HepG2 (cell line): ENCODE data around the gene MLX. TPM values are rescaled to one million over a fixed set of nuclear protein-coding genes. Genes with fewer than 3 reads are reported as not detected.

Source experiments
- CEBPG ChIP-seq: IDR thresholded peaks from 2 replicates; pipeline ENCODE4 v1.6.1; 2016
- FOSL1 ChIP-seq: sonication (generic); formaldehyde crosslinking; IDR thresholded peaks from 2 replicates; pipeline ENCODE4 v1.9.0; 2021; ENCODE audit warnings: missing genetic modification reagents, borderline replicate concordance
- GFI1 ChIP-seq: sonication (generic); formaldehyde crosslinking; IDR thresholded peaks from 2 replicates; pipeline ENCODE4 v1.5.0; 2020; ENCODE audit warnings: missing genetic modification reagents, mild to moderate bottlenecking, borderline replicate concordance
- HMG20A ChIP-seq: IDR thresholded peaks from 2 replicates; pipeline ENCODE4 v1.6.1; 2016; ENCODE audit warnings: borderline replicate concordance
- PLRG1 ChIP-seq: fragments of 450-650 bp; conservative IDR thresholded peaks from 2 replicates; pipeline ENCODE4 v1.6.1; 2016
- REL ChIP-seq: sonication (generic); formaldehyde crosslinking; conservative IDR thresholded peaks from 2 replicates; pipeline ENCODE4 v1.8.0; 2022; ENCODE audit warnings: mild to moderate bottlenecking, missing genetic modification reagents, moderate library complexity
- TMF1 ChIP-seq: sonication (generic); formaldehyde crosslinking; IDR thresholded peaks from 2 replicates; pipeline ENCODE4 v1.8.1; 2022; ENCODE audit warnings: low read depth, missing genetic modification reagents
- ZMYM2 ChIP-seq: sonication (generic); formaldehyde crosslinking; IDR thresholded peaks from 2 replicates; pipeline ENCODE4 v1.8.0; 2022; ENCODE audit warnings: mild to moderate bottlenecking, missing genetic modification reagents
- ZNF367 ChIP-seq: sonication (generic); formaldehyde crosslinking; IDR thresholded peaks from 2 replicates; pipeline ENCODE4 v1.4.0; 2020; ENCODE audit warnings: missing genetic modification reagents, borderline replicate concordance
- ZNF451 ChIP-seq: sonication (generic); formaldehyde crosslinking; IDR thresholded peaks from 2 replicates; pipeline ENCODE4 v1.5.0; 2020; ENCODE audit warnings: mild to moderate bottlenecking, missing genetic modification reagents
- ZNF720 ChIP-seq: sonication (generic); formaldehyde crosslinking; IDR thresholded peaks from 2 replicates; pipeline ENCODE4 v1.4.0; 2020; ENCODE audit warnings: missing genetic modification reagents
- ZNF737 ChIP-seq: sonication (generic); formaldehyde crosslinking; IDR thresholded peaks from 2 replicates; pipeline ENCODE4 v1.5.0; 2020; ENCODE audit warnings: missing genetic modification reagents, mild to moderate bottlenecking, borderline replicate concordance
- ZNF83 ChIP-seq: sonication (generic); formaldehyde crosslinking; IDR thresholded peaks from 2 replicates; pipeline ENCODE4 v1.4.0; 2020; ENCODE audit warnings: missing genetic modification reagents, mild to moderate bottlenecking, borderline replicate concordance
- polyA plus RNA-seq, 8 experiments: library from polyadenylated mRNA; depleted of rRNA in 3 of 8; stranded (reverse) in 7 of 8; unstranded in 1 of 8; fragments of >200 nt; fragmentation: Illumina TruSeq in 4 of 8; extraction: Trizol in 4 of 8; gene quantifications; 2 replicates each; pipeline versions ENCODE4 v1.2.1 to v1.2.3, GENCODE V29; 2011 to 2016; ENCODE audit warnings: low read depth in 4 of 8, missing spikeins in 1 of 8, mixed read lengths in 1 of 8; ENCODE audit not compliant: insufficient read depth in 1 of 8
- total RNA-seq, 5 experiments: library from RNA; depleted of rRNA; stranded (reverse); fragments of >200 nt; fragmentation: Illumina TruSeq; extraction: Trizol; gene quantifications; 2 replicates each; pipeline ENCODE4 v1.2.3, GENCODE V29; 2016; ENCODE audit warnings: low read depth in 1 of 5
- TF ChIP-seq, protein P1 (sequence below): sonication (generic); formaldehyde crosslinking; conservative IDR thresholded peaks from 2 replicates; pipeline ENCODE4 v1.8.1; 2023; ENCODE audit warnings: missing genetic modification reagents
- TF ChIP-seq, protein P2 (sequence below): sonication (generic); formaldehyde crosslinking; IDR thresholded peaks from 2 replicates; pipeline ENCODE4 v1.8.1; 2023; ENCODE audit warnings: mild to moderate bottlenecking, missing genetic modification reagents
- TF ChIP-seq, protein P3 (sequence below): sonication (generic); formaldehyde crosslinking; IDR thresholded peaks from 2 replicates; pipeline ENCODE4 v1.4.0; 2020; ENCODE audit warnings: missing genetic modification reagents
- TF ChIP-seq, protein P4 (sequence below): sonication (generic); formaldehyde crosslinking; IDR thresholded peaks from 2 replicates; pipeline ENCODE4; 2020; ENCODE audit warnings: missing genetic modification reagents, mild to moderate bottlenecking, borderline replicate concordance
- TF ChIP-seq, protein P5 (sequence below): sonication (generic); formaldehyde crosslinking; IDR thresholded peaks from 2 replicates; pipeline ENCODE4 v1.5.0; 2020; ENCODE audit warnings: mild to moderate bottlenecking, missing genetic modification reagents, borderline replicate concordance

MLX gene
- total and polyA plus RNA-seq, 2 of the 13 experiments (the other 11 are each of a cell fraction or from before 2014, with no cell fraction given): 38.9 to 74.4 TPM

DNA sequence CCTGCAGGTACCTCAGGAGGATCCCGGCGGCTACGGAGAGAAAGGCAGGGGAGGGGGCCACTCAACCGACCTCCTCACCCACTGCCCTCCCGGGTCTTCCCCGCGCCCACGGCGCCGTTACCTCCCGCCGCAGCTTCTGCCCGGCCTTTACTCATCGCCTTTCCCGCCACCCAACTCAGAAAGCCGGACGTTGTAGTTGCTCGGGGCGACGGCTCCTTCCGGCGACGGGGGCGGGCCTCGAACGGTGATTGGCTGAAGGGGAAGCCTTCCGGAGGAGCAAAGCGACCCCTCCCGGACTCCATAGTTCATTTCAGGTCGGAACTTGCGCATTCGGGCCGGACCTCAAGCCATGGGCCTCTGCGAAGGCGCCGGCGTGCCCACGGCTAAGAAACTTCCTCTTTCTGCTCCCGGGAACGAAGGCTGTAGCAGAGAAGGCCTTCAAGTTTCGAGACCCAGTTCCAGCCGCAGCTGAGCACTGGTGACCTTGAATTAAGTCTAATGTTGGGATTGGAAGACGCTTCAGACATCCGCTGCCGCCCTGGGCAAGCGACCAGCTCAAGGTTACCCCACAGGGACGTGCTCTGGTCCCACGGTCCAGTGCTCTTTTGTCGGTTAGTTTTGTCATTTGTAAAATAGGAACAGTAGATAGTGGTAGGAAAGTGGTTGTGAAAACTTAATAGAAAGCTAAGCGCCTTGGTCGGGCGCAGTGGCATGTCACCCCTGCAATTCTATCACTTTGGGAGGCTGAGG is 10.8 kb downstream of the MLX start, which contains the start of gene PSMC3IP (continued):
- TF ChIP-seq, protein P1, sequence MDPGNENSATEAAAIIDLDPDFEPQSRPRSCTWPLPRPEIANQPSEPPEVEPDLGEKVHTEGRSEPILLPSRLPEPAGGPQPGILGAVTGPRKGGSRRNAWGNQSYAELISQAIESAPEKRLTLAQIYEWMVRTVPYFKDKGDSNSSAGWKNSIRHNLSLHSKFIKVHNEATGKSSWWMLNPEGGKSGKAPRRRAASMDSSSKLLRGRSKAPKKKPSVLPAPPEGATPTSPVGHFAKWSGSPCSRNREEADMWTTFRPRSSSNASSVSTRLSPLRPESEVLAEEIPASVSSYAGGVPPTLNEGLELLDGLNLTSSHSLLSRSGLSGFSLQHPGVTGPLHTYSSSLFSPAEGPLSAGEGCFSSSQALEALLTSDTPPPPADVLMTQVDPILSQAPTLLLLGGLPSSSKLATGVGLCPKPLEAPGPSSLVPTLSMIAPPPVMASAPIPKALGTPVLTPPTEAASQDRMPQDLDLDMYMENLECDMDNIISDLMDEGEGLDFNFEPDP: no peak
- TF ChIP-seq TMF1 (CRISPR knock-in tag) (0 out of 2 replicates have a peak, but pooled peaks have one; percentile 18), ZNF367 (CRISPR knock-in tag) (peak; percentile 87), REL (CRISPR knock-in tag) (no peak; the same call in 1 of the 2 replicates), ZNF737 (CRISPR knock-in tag) (no peak), PLRG1 (no peak), GFI1 (peak; percentile 65; the same call in 1 of the 2 replicates), ZNF83 (no peak), ZNF720 (no peak), HMG20A (CRISPR knock-in tag) (0 out of 2 replicates have a peak, but pooled peaks have one; percentile 33), ZMYM2 (CRISPR knock-in tag) (no peak), FOSL1 (CRISPR knock-in tag) (no peak), ZNF451 (CRISPR knock-in tag) (peak; percentile 70; the same call in 1 of the 2 replicates), CEBPG (CRISPR knock-in tag) (peak; percentile 42)
- TF ChIP-seq, protein P2, sequence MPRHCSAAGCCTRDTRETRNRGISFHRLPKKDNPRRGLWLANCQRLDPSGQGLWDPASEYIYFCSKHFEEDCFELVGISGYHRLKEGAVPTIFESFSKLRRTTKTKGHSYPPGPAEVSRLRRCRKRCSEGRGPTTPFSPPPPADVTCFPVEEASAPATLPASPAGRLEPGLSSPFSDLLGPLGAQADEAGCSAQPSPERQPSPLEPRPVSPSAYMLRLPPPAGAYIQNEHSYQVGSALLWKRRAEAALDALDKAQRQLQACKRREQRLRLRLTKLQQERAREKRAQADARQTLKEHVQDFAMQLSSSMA (CRISPR knock-in tag): peak; percentile 76
- TF ChIP-seq, protein P3, sequence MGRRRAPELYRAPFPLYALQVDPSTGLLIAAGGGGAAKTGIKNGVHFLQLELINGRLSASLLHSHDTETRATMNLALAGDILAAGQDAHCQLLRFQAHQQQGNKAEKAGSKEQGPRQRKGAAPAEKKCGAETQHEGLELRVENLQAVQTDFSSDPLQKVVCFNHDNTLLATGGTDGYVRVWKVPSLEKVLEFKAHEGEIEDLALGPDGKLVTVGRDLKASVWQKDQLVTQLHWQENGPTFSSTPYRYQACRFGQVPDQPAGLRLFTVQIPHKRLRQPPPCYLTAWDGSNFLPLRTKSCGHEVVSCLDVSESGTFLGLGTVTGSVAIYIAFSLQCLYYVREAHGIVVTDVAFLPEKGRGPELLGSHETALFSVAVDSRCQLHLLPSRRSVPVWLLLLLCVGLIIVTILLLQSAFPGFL (CRISPR knock-in tag): peak; percentile 84; the same call in 1 of the 2 replicates
- TF ChIP-seq, protein P4, sequence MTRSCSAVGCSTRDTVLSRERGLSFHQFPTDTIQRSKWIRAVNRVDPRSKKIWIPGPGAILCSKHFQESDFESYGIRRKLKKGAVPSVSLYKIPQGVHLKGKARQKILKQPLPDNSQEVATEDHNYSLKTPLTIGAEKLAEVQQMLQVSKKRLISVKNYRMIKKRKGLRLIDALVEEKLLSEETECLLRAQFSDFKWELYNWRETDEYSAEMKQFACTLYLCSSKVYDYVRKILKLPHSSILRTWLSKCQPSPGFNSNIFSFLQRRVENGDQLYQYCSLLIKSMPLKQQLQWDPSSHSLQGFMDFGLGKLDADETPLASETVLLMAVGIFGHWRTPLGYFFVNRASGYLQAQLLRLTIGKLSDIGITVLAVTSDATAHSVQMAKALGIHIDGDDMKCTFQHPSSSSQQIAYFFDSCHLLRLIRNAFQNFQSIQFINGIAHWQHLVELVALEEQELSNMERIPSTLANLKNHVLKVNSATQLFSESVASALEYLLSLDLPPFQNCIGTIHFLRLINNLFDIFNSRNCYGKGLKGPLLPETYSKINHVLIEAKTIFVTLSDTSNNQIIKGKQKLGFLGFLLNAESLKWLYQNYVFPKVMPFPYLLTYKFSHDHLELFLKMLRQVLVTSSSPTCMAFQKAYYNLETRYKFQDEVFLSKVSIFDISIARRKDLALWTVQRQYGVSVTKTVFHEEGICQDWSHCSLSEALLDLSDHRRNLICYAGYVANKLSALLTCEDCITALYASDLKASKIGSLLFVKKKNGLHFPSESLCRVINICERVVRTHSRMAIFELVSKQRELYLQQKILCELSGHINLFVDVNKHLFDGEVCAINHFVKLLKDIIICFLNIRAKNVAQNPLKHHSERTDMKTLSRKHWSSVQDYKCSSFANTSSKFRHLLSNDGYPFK: peak; percentile 68; the same call in 1 of the 2 replicates
- TF ChIP-seq, protein P5, sequence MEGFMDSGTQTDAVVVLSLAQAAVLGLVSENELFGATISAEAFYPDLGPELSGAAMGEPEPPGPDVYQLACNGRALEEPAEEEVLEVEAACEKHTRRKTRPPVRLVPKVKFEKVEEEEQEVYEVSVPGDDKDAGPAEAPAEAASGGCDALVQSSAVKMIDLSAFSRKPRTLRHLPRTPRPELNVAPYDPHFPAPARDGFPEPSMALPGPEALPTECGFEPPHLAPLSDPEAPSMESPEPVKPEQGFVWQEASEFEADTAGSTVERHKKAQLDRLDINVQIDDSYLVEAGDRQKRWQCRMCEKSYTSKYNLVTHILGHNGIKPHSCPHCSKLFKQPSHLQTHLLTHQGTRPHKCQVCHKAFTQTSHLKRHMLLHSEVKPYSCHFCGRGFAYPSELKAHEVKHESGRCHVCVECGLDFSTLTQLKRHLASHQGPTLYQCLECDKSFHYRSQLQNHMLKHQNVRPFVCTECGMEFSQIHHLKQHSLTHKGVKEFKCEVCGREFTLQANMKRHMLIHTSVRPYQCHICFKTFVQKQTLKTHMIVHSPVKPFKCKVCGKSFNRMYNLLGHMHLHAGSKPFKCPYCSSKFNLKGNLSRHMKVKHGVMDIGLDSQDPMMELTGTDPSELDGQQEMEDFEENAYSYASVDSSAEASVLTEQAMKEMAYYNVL: peak; percentile 53; the same call in 1 of the 2 replicates
